Gastroesophageal sphincter (tissue), 4 donors: ENCODE results near the gene DIRAS1. TPM values are rescaled to one million over a fixed set of nuclear protein-coding genes. Genes with fewer than 3 reads are reported as not detected.

Experiments
- ATAC-seq: fragments of 150-250 bp; one replicate; pipeline ENCODE4 v1.9.1; 2016; ENCODE audit warnings: mild to moderate bottlenecking, moderate library complexity
- H3K27ac ChIP-seq, 4 donors: fragments of 200-600 bp; sonication (generic) in 3 of 4; 1 replicate in 3 of 4; 2 replicates in 1 of 4; pipeline ENCODE4 v1.5.1; 2016 to 2019
- H3K27me3 ChIP-seq: fragments of 200-600 bp; sonication (generic); one replicate; pipeline ENCODE4 v1.5.1; 2019
- H3K36me3 ChIP-seq, 2 donors: fragments of 200-600 bp; sonication (generic); one replicate each; pipeline ENCODE4 v1.5.1; 2019; ENCODE audit warnings: control low read depth in 1 of 2
- H3K4me1 ChIP-seq, 3 donors: fragments of 200-600 bp; sonication (generic); 1 replicate in 2 of 3; 2 replicates in 1 of 3; pipeline ENCODE4 v1.5.1; 2016 to 2019; ENCODE audit warnings: control low read depth in 2 of 3
- H3K4me3 ChIP-seq, 2 donors: fragments of 200-600 bp; sonication (generic); one replicate each; pipeline ENCODE4 v1.5.1; 2019; ENCODE audit warnings: mild to moderate bottlenecking in 1 of 2, moderate library complexity in 1 of 2
- H3K9me3 ChIP-seq, 3 donors: fragments of 200-600 bp; sonication (generic); one replicate each; pipeline ENCODE4 v1.5.1; 2017 to 2019; ENCODE audit warnings: control low read depth in 2 of 3
- EP300 ChIP-seq: sonication (generic); formaldehyde crosslinking; IDR thresholded peaks from one replicate; pipeline ENCODE4 v1.6.1; 2017; ENCODE audit warnings: antibody characterized with exemption, mild to moderate bottlenecking
- POLR2A ChIP-seq, 2 donors: fragments of 450-650 bp; IDR thresholded peaks; one replicate each; pipeline ENCODE4 v1.6.1; 2017; ENCODE audit warnings: antibody characterized with exemption in 2 of 2, mild to moderate bottlenecking in 2 of 2, moderate library complexity in 1 of 2
- POLR2AphosphoS5 ChIP-seq: sonication (generic); formaldehyde crosslinking; IDR thresholded peaks from one replicate; pipeline ENCODE4 v1.6.1; 2017; ENCODE audit warnings: antibody characterized with exemption
- WGBS, 2 donors: methylation state at CpG; one replicate each; pipeline ENCODE4 v1.1.5; 2018; ENCODE audit warnings: low coverage in 1 of 2; 5-methylcytosine and 5-hydroxymethylcytosine counted together
- total RNA-seq, 4 donors: library from RNA; depleted of rRNA; stranded (reverse); fragments of >200 nt; gene quantifications; one replicate each; pipeline ENCODE4 v1.1.0, GENCODE V29; 2016
- TF ChIP-seq, protein P1 (sequence below), 4 experiments: fragments of 200-600 bp in 2 of 4; fragments of 450-650 bp in 2 of 4; sonication (generic) in 1 of 4; IDR thresholded peaks; one replicate each; pipeline ENCODE4 v1.5.1; 2017 to 2019; ENCODE audit warnings: antibody characterized with exemption in 4 of 4, mild to moderate bottlenecking in 2 of 4, moderate library complexity in 2 of 4

The DIRAS1 gene
- total RNA-seq, 4 donors from 2014 or later, result 4.7 to 25.8 (median 11.7) TPM

DNA sequence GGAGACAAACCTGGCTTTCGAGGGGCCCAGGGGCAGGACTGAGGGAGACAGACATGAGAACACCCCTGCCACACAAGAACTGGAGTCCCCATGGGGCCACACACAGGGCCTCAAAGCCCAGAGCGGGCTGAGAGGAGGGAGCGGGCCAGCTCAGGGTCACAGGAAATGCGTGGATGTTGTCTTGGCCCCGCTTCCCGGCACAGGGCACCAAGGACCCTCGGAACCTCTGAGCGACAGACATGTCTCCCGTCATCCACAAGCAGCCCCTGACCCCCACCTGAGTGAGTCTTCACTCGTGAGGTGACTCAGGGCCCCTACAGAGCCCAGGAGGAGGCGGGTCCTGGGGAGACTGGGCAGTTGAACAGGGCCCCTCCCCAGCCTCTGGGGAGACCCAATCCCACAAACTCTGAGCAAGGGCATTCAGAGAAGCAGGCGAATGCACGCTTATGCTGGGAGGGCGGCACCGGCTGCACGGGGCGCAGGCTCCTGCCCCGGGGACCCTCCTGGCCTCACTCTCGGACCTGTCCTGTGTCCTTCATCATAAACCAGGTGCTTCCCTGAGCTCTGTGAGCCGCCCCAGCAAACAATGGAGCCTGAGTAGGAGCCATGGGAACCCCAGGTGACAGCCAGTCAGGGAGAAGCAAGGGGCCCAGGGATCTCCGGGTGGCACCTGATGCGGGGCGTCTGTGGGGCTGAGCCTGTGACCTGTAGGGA lies 41.8 kb upstream of the DIRAS1 start:
- no peaks in the 10 kb centered on the region for H3K9me3 ChIP-seq
- peaks cover 0 to 100% of the 10 kb centered on the region in 2 donors for H3K36me3 ChIP-seq
- no peak overlapping the region for H3K4me3 ChIP-seq
- 81% methylated on average over 3 of the region's 23 CpGs; no CpG with 5 or more reads in 1 of the 2 donors for WGBS, 2 donors
- H3K4me1 ChIP-seq, result no peaks in the 10 kb centered on the region
- no peak for TF ChIP-seq POLR2AphosphoS5
- no peak for TF ChIP-seq POLR2A (IDR thresholded peaks at IDR 0.05)
- TF ChIP-seq, protein P1, sequence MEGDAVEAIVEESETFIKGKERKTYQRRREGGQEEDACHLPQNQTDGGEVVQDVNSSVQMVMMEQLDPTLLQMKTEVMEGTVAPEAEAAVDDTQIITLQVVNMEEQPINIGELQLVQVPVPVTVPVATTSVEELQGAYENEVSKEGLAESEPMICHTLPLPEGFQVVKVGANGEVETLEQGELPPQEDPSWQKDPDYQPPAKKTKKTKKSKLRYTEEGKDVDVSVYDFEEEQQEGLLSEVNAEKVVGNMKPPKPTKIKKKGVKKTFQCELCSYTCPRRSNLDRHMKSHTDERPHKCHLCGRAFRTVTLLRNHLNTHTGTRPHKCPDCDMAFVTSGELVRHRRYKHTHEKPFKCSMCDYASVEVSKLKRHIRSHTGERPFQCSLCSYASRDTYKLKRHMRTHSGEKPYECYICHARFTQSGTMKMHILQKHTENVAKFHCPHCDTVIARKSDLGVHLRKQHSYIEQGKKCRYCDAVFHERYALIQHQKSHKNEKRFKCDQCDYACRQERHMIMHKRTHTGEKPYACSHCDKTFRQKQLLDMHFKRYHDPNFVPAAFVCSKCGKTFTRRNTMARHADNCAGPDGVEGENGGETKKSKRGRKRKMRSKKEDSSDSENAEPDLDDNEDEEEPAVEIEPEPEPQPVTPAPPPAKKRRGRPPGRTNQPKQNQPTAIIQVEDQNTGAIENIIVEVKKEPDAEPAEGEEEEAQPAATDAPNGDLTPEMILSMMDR (IDR thresholded peaks at IDR 0.05), result no peak
- TF ChIP-seq EP300, result no peak
- ATAC-seq, result no peak
- no peak overlapping the region for H3K27ac ChIP-seq
- no peaks in the 10 kb centered on the region for H3K27me3 ChIP-seq

- H3K4me1 ChIP-seq, result no peaks in the 10 kb centered on the region
- TF ChIP-seq EP300, result no peak
- no peak for TF ChIP-seq POLR2AphosphoS5
- TF ChIP-seq POLR2A (IDR thresholded peaks at IDR 0.05), result no peak
- TF ChIP-seq, protein P1 (IDR thresholded peaks at IDR 0.05), result no peak
- 84% methylated on average over 5 of the region's 43 CpGs; no CpG with 5 or more reads in 1 of the 2 donors for WGBS, 2 donors
- no peak overlapping the region for H3K4me3 ChIP-seq
- no peak for ATAC-seq
- H3K36me3 ChIP-seq, result peaks cover 0 to 100% of the 10 kb centered on the region in 2 donors
- H3K9me3 ChIP-seq, result no peaks in the 10 kb centered on the region
- H3K27me3 ChIP-seq, result no peaks in the 10 kb centered on the region
- H3K27ac ChIP-seq, result no peak overlapping the region
Observed at GRCh38 chr19:2761876-2762782, 41.0 kb upstream of the DIRAS1 start.

DNA sequence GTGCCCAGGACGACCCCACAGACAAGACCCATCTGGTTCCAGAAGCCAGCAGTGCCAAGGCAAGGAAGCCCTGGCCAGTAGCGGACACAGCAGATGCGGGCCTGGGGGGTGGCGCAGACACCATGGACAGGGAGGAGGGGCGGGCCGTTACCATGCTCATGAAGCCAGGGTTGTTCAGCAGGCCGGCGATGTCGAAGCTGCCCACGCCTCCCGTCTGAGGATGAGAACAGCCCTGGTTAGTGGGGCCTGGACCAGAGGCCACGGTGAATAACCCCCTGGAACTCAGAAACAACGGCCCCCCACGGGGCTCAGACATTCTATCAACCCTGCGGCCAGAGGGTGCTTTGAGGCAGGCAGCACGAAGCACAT lies 40.1 kb upstream of the DIRAS1 start:
- TF ChIP-seq, protein P1 (IDR thresholded peaks at IDR 0.05), result no peak
- TF ChIP-seq POLR2AphosphoS5, result no peak
- no peak for TF ChIP-seq EP300
- no peak for TF ChIP-seq POLR2A (IDR thresholded peaks at IDR 0.05)
- peaks cover 0 to 100% of the 10 kb centered on the region in 2 donors for H3K36me3 ChIP-seq
- WGBS, 2 donors, result 72% methylated on average over 2 of the region's 16 CpGs; no CpG with 5 or more reads in 1 of the 2 donors

DNA sequence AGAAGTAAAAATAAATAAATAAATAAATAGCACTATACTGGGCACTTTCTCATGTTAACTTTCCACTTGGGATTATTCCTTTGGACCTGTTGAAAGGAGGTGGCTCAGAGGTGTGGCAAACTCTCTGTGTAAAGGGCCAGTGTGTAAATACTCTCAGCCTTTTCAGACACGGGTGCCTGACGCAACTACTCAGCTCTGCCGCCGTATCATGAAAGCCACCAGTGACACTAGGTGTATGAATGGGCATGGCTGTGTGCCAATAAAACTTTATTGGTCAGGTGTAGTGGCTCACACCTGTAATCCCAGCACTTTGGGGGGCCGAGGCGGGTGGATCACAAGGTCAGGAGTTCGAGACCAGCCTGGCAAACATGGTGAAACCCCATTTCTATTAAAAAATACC lies 38.8 kb upstream of the DIRAS1 start:
- H3K27me3 ChIP-seq, result no peaks in the 10 kb centered on the region
- ATAC-seq, result no peak
- H3K4me1 ChIP-seq, result no peaks in the 10 kb centered on the region
- no peaks in the 10 kb centered on the region for H3K9me3 ChIP-seq
- H3K36me3 ChIP-seq, result peaks cover 0 to 100% of the 10 kb centered on the region in 2 donors
- TF ChIP-seq POLR2AphosphoS5 (no peak), POLR2A (IDR thresholded peaks at IDR 0.05) (no peak), EP300 (no peak)
- TF ChIP-seq, protein P1 (IDR thresholded peaks at IDR 0.05), result no peak
- H3K4me3 ChIP-seq, result no peak overlapping the region
- no peak overlapping the region for H3K27ac ChIP-seq
- WGBS, 2 donors, result 84 to 100% methylated on average over 2 to 3 of the region's 7 CpGs

More for the DNA sequence above, 40.1 kb upstream of the DIRAS1 start:
- H3K9me3 ChIP-seq, result no peaks in the 10 kb centered on the region
- no peak overlapping the region for H3K4me3 ChIP-seq
- no peak for ATAC-seq
- H3K27me3 ChIP-seq, result no peaks in the 10 kb centered on the region
- no peak overlapping the region for H3K27ac ChIP-seq
- no peaks in the 10 kb centered on the region for H3K4me1 ChIP-seq
